Stimulated activated CD4-positive, alpha-beta T cell treated with anti-CD3 and anti-CD28 coated beads, TNF-alpha, amount 100 ng/mL, for 4 hours (primary cell): Measurements from ENCODE around the gene DCC.
"Not testable (repeated sequence)": the region's sequence is repeated elsewhere in the genome, so short reads cannot be mapped to it uniquely, and the experiment has no call there.

Experiments used
- DNase-seq, 3 experiments: peaks; one replicate each; pipeline ENCODE4 v3.0.0-alpha.2; 2020; ENCODE audit warnings: low read depth in 3 of 3

DCC gene

GRCh38 chr18:53385889-53386288 lies 1045.9 kb downstream of the DCC start:
- DNase-seq = no peak

- DNase-seq = no peak
Measured at GRCh38 chr18:53387581-53387980, 1047.6 kb downstream of the DCC start.

DNA sequence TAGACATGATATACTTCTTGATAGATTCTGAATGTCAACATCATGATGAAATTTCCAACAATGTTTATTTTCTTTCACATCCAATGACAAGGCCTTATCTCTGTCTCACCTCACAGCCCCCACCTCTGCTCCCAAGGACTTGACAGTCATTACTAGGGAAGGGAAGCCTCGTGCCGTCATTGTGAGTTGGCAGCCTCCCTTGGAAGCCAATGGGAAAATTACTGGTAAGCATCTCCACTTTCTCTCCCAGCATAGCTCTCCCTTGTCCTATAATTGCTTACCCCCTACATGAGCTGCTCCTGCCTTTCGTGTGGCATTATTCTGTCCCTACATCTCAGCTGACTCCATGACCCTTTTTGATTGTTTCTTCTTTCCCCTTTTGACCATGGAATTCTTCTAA lies 1062.7 kb downstream of the DCC start:
- no peak for DNase-seq

GRCh38 chr18:53408271-53408670 lies 1068.3 kb downstream of the DCC start:
- no peak for DNase-seq

DNA sequence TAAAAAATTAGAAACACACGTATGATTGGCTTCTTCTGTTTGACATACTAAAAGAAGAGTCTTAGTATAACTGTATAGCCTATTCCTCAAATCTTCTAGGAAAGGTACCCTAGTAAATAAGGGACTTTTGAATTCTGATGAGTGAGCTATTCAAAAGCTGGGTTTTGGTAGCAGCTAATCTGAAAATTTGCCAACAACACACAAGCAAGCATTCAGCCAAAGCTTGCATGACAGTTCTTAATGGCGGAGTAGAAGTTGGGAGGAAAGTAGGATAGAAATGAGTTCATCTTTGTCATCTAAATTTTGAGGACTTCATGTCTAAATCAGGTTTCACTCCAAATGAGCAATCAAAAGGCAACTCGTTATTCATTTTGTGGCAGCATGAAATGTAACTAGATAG lies 1071.5 kb downstream of the DCC start:
- no peak for DNase-seq

- no peak for DNase-seq
Measured at GRCh38 chr18:53417003-53417402, 1077.0 kb downstream of the DCC start.

DNA sequence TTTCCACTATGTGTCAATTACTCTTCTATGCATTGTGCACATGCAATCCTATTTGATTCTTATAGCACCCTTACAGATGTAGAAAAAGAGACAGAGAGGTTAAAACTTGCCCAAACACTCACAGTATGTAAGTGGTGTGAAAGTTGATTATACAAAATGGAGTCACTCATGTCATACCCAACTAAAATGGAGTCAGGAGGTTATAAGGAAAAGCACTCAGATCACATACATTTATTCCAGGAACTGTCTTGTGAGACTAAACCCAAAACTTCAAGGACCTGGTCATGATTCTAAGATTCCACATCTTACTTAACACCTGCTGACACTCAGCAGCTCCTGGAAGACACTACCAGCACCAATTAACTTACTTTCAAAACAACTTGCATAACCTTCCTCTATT lies 1081.9 kb downstream of the DCC start:
- no peak for DNase-seq

GRCh38 chr18:53422896-53423295 lies 1082.9 kb downstream of the DCC start:
- DNase-seq = no peak

- no peak for DNase-seq
Measured at GRCh38 chr18:53426666-53427184, 1086.7 kb downstream of the DCC start.

GRCh38 chr18:53441761-53442414 lies 1101.9 kb downstream of the DCC start:
- DNase-seq = no peak

GRCh38 chr18:53442415-53442783 lies 1102.4 kb downstream of the DCC start:
- no peak for DNase-seq

DNA sequence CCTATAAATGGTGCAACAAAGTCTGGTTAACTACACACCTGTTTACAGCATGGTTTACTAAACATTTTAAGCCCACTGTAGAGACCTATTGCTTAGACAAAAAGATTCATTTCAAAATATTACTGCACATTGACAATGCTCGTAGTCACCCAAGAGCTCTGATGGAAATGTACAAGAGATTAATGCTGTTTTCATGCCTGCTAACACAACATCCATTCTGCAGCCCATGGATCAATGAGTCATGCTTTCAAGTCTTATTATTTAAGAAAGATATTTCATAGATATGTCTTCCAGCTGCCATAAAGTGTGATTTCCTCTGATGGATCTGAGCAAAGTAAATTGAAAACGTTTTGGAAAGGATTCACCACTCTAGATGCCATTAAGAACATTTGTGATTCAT lies 1103.3 kb downstream of the DCC start:
- DNase-seq = no peak

DNA sequence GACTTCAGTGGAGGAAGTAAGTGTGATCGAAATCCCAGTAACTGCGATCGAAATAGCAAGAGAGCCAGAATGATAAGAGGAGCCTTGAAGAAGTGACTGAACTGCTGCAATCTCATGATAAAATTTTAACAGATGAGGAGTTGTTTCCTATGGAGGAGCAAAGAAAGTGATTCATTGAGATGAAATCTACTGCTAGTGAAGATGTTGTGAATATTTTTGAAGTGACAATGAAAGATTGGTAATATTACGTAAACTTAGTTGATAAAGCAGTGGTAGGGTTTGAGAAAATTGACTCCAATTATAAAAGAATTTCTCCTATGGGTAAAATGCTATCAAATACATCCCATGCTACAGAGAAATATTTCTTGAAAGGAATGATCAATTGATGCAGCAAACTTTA lies 1103.8 kb downstream of the DCC start:
- no peak for DNase-seq

DNA sequence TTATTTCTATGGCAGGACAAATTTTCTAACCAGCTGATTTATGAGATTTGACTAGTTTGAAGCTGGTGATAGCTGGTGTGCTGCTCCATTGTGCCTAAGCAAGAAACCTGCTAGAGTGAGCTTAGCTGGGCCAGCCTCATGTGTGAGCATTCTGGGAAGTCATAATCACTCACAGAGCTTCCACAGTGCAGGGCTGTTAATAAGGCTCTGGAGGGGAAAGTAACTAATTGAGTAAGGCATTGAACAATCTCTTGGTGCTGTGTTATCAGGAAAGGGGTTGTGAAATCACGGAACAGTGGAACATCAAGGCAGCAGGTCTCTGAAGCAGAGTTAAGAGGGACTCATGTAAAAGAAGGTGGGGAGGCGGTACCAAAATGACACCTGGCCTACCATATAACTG lies 1111.9 kb downstream of the DCC start:
- DNase-seq = no peak

- DNase-seq = no peak
Measured at GRCh38 chr18:53457068-53457467, 1117.1 kb downstream of the DCC start.

DNA sequence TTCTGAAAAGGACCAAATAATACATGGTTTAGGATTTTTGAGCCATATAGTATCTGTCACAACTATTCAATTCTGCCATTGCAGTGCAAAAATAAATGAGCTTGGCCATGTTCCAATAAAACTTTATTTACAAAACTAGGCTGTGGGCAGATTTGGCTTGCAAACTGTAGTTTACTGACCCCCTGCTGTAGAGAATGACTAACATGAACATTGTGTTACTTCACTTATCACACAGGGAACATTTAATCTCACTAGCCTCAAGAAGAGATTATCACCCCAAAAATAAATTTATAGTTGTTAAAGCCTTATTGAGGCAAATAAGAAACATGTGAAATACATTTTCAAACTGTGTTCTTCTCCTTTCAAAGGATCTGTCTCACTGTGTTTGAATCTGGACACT lies 1118.3 kb downstream of the DCC start:
- DNase-seq = no peak

- DNase-seq = no peak
Measured at GRCh38 chr18:53458944-53459580, 1119.1 kb downstream of the DCC start.

- DNase-seq = no peak
Measured at GRCh38 chr18:53467756-53468155, 1127.8 kb downstream of the DCC start.

GRCh38 chr18:53468173-53468572 lies 1128.2 kb downstream of the DCC start:
- DNase-seq = not testable (repeated sequence)

GRCh38 chr18:53472546-53472945 lies 1132.5 kb downstream of the DCC start:
- DNase-seq = no peak

DNA sequence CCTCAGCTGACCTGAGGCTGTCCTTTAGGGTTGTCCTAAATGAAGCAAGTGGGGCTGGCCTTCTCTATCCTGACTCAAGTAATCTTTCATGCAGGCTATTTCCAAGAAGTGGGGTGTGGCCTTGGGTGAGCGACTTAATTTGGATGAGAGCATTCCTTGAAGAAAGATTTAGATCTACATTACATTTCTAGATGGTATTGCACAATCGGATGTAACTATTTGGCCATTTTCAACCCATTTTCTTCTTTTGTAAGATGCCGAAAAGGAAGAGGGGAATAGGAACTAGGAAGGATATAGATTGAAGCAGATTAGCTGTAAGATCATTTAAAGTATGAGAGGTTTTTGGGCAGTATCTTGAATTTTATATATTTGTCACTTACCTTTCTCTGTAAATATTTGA lies 1138.2 kb downstream of the DCC start:
- no peak for DNase-seq

GRCh38 chr18:53486296-53486695 lies 1146.3 kb downstream of the DCC start:
- no peak for DNase-seq

DNA sequence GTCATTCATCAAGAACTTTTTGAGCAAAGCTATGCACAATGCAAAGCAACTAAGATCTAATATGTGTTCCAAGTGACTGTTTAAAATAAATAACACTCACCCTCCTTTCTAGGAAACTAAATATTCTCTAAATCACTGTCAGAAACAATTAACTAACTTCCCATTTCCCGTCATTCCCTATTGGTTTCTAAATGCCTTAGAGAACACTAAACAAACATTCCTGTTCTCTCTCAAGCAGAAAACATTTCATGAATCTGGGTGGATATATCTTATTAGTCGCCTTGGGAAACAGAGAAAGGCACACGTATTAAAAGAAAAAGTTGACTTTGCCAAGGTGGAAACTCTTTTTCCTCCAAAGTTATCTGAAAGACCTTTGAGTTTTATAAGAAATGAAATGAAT lies 1149.3 kb downstream of the DCC start:
- DNase-seq = no peak

DNA sequence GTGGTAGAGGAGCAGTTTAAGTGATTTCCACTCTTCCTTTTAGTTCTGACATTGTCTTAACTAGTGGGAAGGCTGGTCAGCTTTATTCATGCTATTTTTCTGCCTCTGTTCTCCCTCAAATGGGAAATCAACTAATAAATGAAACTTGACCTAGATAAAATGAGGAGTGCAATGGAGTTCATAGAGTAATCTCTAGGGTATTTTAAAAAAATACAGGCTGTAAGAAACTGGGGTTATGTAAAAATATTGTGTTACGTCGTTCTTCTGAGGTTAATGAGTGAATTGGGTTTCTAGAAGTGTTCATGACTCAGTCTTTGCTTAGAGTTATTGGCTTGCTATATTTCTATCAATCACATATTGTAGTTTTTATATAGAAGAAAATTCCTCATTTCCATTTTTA lies 1150.0 kb downstream of the DCC start:
- no peak for DNase-seq
